ENCODE results near the gene ZNF385B. TPM values are rescaled to one million over a fixed set of nuclear protein-coding genes. Genes with fewer than 3 reads are reported as not detected.

Gene ZNF385B
- polyA plus RNA-seq, 1 of the 3 experiments (the other 2 are of a cell fraction) = 0.16 TPM

GRCh38 chr2:179521944-179522343 lies 339.5 kb downstream of the ZNF385B start (continued):
- TF ChIP-seq, protein P1, sequence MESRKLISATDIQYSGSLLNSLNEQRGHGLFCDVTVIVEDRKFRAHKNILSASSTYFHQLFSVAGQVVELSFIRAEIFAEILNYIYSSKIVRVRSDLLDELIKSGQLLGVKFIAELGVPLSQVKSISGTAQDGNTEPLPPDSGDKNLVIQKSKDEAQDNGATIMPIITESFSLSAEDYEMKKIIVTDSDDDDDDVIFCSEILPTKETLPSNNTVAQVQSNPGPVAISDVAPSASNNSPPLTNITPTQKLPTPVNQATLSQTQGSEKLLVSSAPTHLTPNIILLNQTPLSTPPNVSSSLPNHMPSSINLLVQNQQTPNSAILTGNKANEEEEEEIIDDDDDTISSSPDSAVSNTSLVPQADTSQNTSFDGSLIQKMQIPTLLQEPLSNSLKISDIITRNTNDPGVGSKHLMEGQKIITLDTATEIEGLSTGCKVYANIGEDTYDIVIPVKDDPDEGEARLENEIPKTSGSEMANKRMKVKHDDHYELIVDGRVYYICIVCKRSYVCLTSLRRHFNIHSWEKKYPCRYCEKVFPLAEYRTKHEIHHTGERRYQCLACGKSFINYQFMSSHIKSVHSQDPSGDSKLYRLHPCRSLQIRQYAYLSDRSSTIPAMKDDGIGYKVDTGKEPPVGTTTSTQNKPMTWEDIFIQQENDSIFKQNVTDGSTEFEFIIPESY (IDR thresholded peaks at IDR 0.05; ENCODE audit: borderline replicate concordance, low read depth) = no peak
- TF ChIP-seq ELF1 (IDR thresholded peaks at IDR 0.05) = no peak
- no peak for TF ChIP-seq JUND (IDR thresholded peaks at IDR 0.05)
- TF ChIP-seq POLR2AphosphoS5 (IDR thresholded peaks at IDR 0.05; ENCODE audit: low read depth, low read length) = no peak
- no peak for TF ChIP-seq NFIC (IDR thresholded peaks at IDR 0.05; ENCODE audit: borderline replicate concordance)

DNA sequence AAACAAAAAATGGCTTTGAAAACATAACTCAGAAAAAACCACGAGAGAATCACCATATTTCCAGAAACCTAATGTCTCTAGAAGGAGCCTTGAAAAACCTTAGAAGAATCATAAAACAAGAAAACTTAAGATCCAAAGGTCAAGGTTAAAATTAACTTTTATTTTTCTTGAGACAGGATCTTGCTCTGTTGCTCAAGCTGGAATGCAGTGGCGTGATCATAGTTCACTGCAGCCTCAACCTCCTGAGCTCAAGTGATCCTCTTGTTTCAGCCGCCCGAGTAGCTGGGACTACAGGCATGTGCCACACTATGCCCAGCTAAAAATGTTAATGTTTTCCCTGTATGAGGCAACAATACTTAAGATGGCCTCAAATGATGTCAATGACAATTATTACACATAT lies 342.6 kb downstream of the ZNF385B start:
- CTCF ChIA-PET = interaction anchor here (1.6 to 1.8 kb wide), 2 partner anchors 13 to 77 kb away, joined by 4 to 6 read pairs; no protein-coding TSS in a partner anchor
- DNase-seq = no peak
- Histone ChIP-seq H3K9me2 (0 out of 2 replicates have a peak, but pooled peaks cover 2% of the 10 kb centered on the region), H3K4me1 (ENCODE audit: control insufficient read depth in 1 of 2, insufficient read depth in 2 of 2, low read depth in 1 of 2, low read length in 1 of 2) (no peaks in the 10 kb centered on the region), H3K79me2 (ENCODE audit: insufficient read depth) (no peaks in the 10 kb centered on the region), H3K27ac (ENCODE audit: low read depth in 2 of 2, low read length in 1 of 2) (no peak overlapping the region), H3K9ac (no peak overlapping the region), H4K20me1 (ENCODE audit: insufficient read depth) (no peaks in the 10 kb centered on the region), H3K9me3 (no peaks in the 10 kb centered on the region), H3K4me3 (ENCODE audit: low read depth in 2 of 2, low read length in 1 of 2) (no peak overlapping the region), H3K27me3 (ENCODE audit: insufficient read depth) (no peaks in the 10 kb centered on the region), H3F3A (replicated peaks; ENCODE audit: insufficient read depth) (no peaks in the 10 kb centered on the region), H3K36me3 (replicated peaks in 1 of 2; ENCODE audit: control insufficient read depth in 1 of 2, insufficient read depth in 2 of 2, low read length in 1 of 2) (no peaks in the 10 kb centered on the region), H2AFZ (ENCODE audit: low read depth) (no peak overlapping the region; the same call in 1 of the 2 replicates), H3K4me2 (no peak overlapping the region)
- POLR2A ChIA-PET = no interaction called here
- 79% methylated on average over 4 of the region's 4 CpGs for WGBS (ENCODE audit: low lambda C conversion rate)
- no peak for TF ChIP-seq CTCF (IDR thresholded peaks at IDR 0.05)
- TF ChIP-seq NRF1 (IDR thresholded peaks at IDR 0.05; ENCODE audit: low read depth, low read length) = no peak
- TF ChIP-seq JUND (IDR thresholded peaks at IDR 0.05) = no peak
- TF ChIP-seq, protein P2, sequence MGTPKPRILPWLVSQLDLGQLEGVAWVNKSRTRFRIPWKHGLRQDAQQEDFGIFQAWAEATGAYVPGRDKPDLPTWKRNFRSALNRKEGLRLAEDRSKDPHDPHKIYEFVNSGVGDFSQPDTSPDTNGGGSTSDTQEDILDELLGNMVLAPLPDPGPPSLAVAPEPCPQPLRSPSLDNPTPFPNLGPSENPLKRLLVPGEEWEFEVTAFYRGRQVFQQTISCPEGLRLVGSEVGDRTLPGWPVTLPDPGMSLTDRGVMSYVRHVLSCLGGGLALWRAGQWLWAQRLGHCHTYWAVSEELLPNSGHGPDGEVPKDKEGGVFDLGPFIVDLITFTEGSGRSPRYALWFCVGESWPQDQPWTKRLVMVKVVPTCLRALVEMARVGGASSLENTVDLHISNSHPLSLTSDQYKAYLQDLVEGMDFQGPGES (IDR thresholded peaks at IDR 0.05; ENCODE audit: low read depth, low read length) = no peak
- no peak for TF ChIP-seq POLR2AphosphoS5 (IDR thresholded peaks at IDR 0.05; ENCODE audit: low read depth, low read length)
- TF ChIP-seq CHD2 (IDR thresholded peaks at IDR 0.05; ENCODE audit: low read length, partially characterized antibody) = no peak
- TF ChIP-seq RCOR1 (IDR thresholded peaks at IDR 0.05; ENCODE audit: low read length) = no peak
- TF ChIP-seq GABPA (IDR thresholded peaks at IDR 0.05; ENCODE audit: low read depth) = no peak
- TF ChIP-seq YY1 (IDR thresholded peaks at IDR 0.05; ENCODE audit: low read depth) = no peak
- TF ChIP-seq RFX5 (IDR thresholded peaks at IDR 0.05; ENCODE audit: low read length) = no peak
- TF ChIP-seq MEF2A (IDR thresholded peaks at IDR 0.05; ENCODE audit: borderline replicate concordance, low read depth) = no peak
- no peak for TF ChIP-seq EZH2phosphoT487 (IDR thresholded peaks at IDR 0.05; ENCODE audit: borderline replicate concordance, low read depth)
- TF ChIP-seq, protein P1 (IDR thresholded peaks at IDR 0.05; ENCODE audit: borderline replicate concordance, low read depth) = no peak
- TF ChIP-seq USF2 (IDR thresholded peaks at IDR 0.05; ENCODE audit: borderline replicate concordance, low read depth, low read length) = no peak
- TF ChIP-seq FOXJ3 (CRISPR knock-in tag; IDR thresholded peaks at IDR 0.05) = no peak
- TF ChIP-seq TEAD4 (IDR thresholded peaks at IDR 0.05; ENCODE audit: borderline replicate concordance, insufficient read depth) = no peak
- no peak for TF ChIP-seq FOSL2 (IDR thresholded peaks at IDR 0.05; ENCODE audit: borderline replicate concordance, low read depth)
- no peak for TF ChIP-seq PBX3 (IDR thresholded peaks at IDR 0.05)
